Loucy (cell line): ENCODE data around the gene RAD9A.

ENCODE experiments used
- H2AFZ ChIP-seq: fragments of 200-600 bp; sonication (generic); 2 replicates; pipeline ENCODE4 v1.6.0; 2016; ENCODE audit warnings: antibody characterized with exemption, mild to moderate bottlenecking, low read length, moderate library complexity
- H3F3A ChIP-seq: fragments of 200-600 bp; 2 replicates; pipeline ENCODE4 v1.6.0; 2016; ENCODE audit warnings: antibody characterized with exemption, low read depth, mild to moderate bottlenecking
- H3K27me3 ChIP-seq: fragments of 200-600 bp; sonication (generic); 2 replicates; pipeline ENCODE4 v1.6.1; 2014; ENCODE audit warnings: low read length, mild to moderate bottlenecking; ENCODE audit not compliant: insufficient read depth, poor library complexity, severe bottlenecking
- H3K36me3 ChIP-seq: fragments of 200-600 bp; sonication (generic); 2 replicates; pipeline ENCODE4 v1.6.1; 2016; ENCODE audit warnings: low read length; ENCODE audit not compliant: insufficient read depth
- H3K4me1 ChIP-seq: fragments of 200-600 bp; sonication (generic); 2 replicates; pipeline ENCODE4 v1.5.1; 2014; ENCODE audit warnings: low read length, mild to moderate bottlenecking; ENCODE audit not compliant: insufficient read depth, poor library complexity, severe bottlenecking
- H3K4me2 ChIP-seq: fragments of 200-600 bp; sonication (generic); 2 replicates; pipeline ENCODE4 v1.6.0; 2014; ENCODE audit warnings: antibody characterized with exemption, low read length, low read depth, mild to moderate bottlenecking; ENCODE audit not compliant: poor library complexity, severe bottlenecking
- H3K4me3 ChIP-seq: fragments of 200-600 bp; sonication (generic); 2 replicates; pipeline ENCODE4 v1.5.1; 2014; ENCODE audit warnings: low read length, mild to moderate bottlenecking, mixed read lengths; ENCODE audit not compliant: poor library complexity, severe bottlenecking
- H3K79me2 ChIP-seq: fragments of 200-600 bp; sonication (generic); 2 replicates; pipeline ENCODE4 v1.6.1; 2014; ENCODE audit warnings: low read length; ENCODE audit not compliant: insufficient read depth
- H3K9ac ChIP-seq: fragments of 200-600 bp; sonication (generic); 2 replicates; pipeline ENCODE4 v1.6.0; 2014; ENCODE audit warnings: mild to moderate bottlenecking, low read depth, low read length, moderate library complexity; ENCODE audit not compliant: poor library complexity, severe bottlenecking
- H3K9me2 ChIP-seq: fragments of 200-600 bp; sonication (generic); replicated peaks from 2 replicates; pipeline ENCODE4 v1.6.1; 2016; ENCODE audit warnings: low read depth, low read length, mixed read lengths
- H3K9me3 ChIP-seq: fragments of 200-600 bp; sonication (generic); 2 replicates; pipeline ENCODE4 v1.6.1; 2014; ENCODE audit warnings: mild to moderate bottlenecking, antibody characterized with exemption, low read length, low read depth; ENCODE audit not compliant: insufficient read depth
- H4K20me1 ChIP-seq: fragments of 200-600 bp; sonication (generic); 2 replicates; pipeline ENCODE4 v1.6.0; 2014; ENCODE audit warnings: antibody characterized with exemption, low read length, mild to moderate bottlenecking; ENCODE audit not compliant: insufficient read depth, poor library complexity, severe bottlenecking
- CTCF ChIP-seq: fragments of 200-600 bp; sonication (generic); conservative IDR thresholded peaks from 2 replicates; pipeline ENCODE4 v1.5.1; 2014; ENCODE audit warnings: mild to moderate bottlenecking, antibody characterized with exemption, low read length
- EZH2phosphoT487 ChIP-seq: fragments of 200-600 bp; IDR thresholded peaks from 2 replicates; pipeline ENCODE4 v1.6.1; 2018; ENCODE audit warnings: antibody characterized with exemption, mild to moderate bottlenecking, moderate library complexity, borderline replicate concordance

RAD9A gene

GRCh38 chr11:67418476-67419281 is 26.9 kb downstream of the RAD9A start:
- Histone ChIP-seq H3K27me3 (no peaks in the 10 kb centered on the region), H3F3A (no peaks in the 10 kb centered on the region), H3K9me3 (no peaks in the 10 kb centered on the region), H3K36me3 (no peaks in the 10 kb centered on the region), H3K9me2 (no peaks in the 10 kb centered on the region), H3K79me2 (peaks cover 23% of the 10 kb centered on the region; the same call in 1 of the 2 replicates), H4K20me1 (no peaks in the 10 kb centered on the region), H3K4me2 (peak overlapping the region; percentile 75), H2AFZ (no peak overlapping the region), H3K4me3 (no peak overlapping the region), H3K4me1 (peaks cover 40% of the 10 kb centered on the region), H3K9ac (peak overlapping the region; percentile 7)
- TF ChIP-seq CTCF = no peak
- no peak for TF ChIP-seq EZH2phosphoT487

- H3K4me1 ChIP-seq = peaks cover 44% of the 10 kb centered on the region
- no peaks in the 10 kb centered on the region for H3K9me3 ChIP-seq
- H3K36me3 ChIP-seq = no peaks in the 10 kb centered on the region
- peak overlapping the region; percentile 74 for H3K4me3 ChIP-seq
- TF ChIP-seq EZH2phosphoT487 = no peak
- TF ChIP-seq CTCF = no peak
- H3F3A ChIP-seq = no peaks in the 10 kb centered on the region
- peaks cover 23% of the 10 kb centered on the region; the same call in 1 of the 2 replicates for H3K79me2 ChIP-seq
- H3K9me2 ChIP-seq = no peaks in the 10 kb centered on the region
- H2AFZ ChIP-seq = no peak overlapping the region
- H3K27me3 ChIP-seq = no peaks in the 10 kb centered on the region
- H3K4me2 ChIP-seq = peak overlapping the region; percentile 75
- H4K20me1 ChIP-seq = no peaks in the 10 kb centered on the region
- peak overlapping the region; percentile 72 for H3K9ac ChIP-seq
Observed at GRCh38 chr11:67419325-67420049, 27.7 kb downstream of the RAD9A start.

GRCh38 chr11:67420147-67420645 is 28.4 kb downstream of the RAD9A start:
- H3K9me3 ChIP-seq = no peaks in the 10 kb centered on the region
- peaks cover 23% of the 10 kb centered on the region; the same call in 1 of the 2 replicates for H3K79me2 ChIP-seq
- peak overlapping the region; percentile 75 for H3K4me2 ChIP-seq
- 0 out of 2 replicates have a peak, but pooled peaks cover under 1% of the 10 kb centered on the region for H3F3A ChIP-seq
- no peaks in the 10 kb centered on the region for H3K9me2 ChIP-seq
- no peaks in the 10 kb centered on the region for H3K27me3 ChIP-seq
- TF ChIP-seq EZH2phosphoT487 = no peak
- TF ChIP-seq CTCF = no peak
- no peaks in the 10 kb centered on the region for H4K20me1 ChIP-seq
- H2AFZ ChIP-seq = no peak overlapping the region
- H3K4me1 ChIP-seq = peaks cover 48% of the 10 kb centered on the region
- no peaks in the 10 kb centered on the region for H3K36me3 ChIP-seq
- H3K4me3 ChIP-seq = peak overlapping the region; percentile 74
- H3K9ac ChIP-seq = peak overlapping the region; percentile 72
